GM18867 (cell line): ENCODE data around the gene TICRR.

Experiments used
- ATAC-seq: cut with Tn5 transposase; IDR thresholded peaks from one replicate; pipeline ENCODE4 v1.9.1; 2021; ENCODE audit warnings: mild to moderate bottlenecking, moderate library complexity; ENCODE audit not compliant: unreplicated experiment

Gene TICRR

GRCh38 chr15:89628806-89629715 lies 53.8 kb downstream of the TICRR start:
- ATAC-seq: no peak

GRCh38 chr15:89629829-89630228 lies 54.6 kb downstream of the TICRR start:
- no peak for ATAC-seq

- no peak for ATAC-seq
These were observed 55.0 kb downstream of the TICRR start for GRCh38 chr15:89630260-89630659.

GRCh38 chr15:89630974-89631901 lies 56.0 kb downstream of the TICRR start:
- ATAC-seq: no peak

- no peak for ATAC-seq
These were observed 56.6 kb downstream of the TICRR start for GRCh38 chr15:89631902-89632264.

- no peak for ATAC-seq
These were observed 57.5 kb downstream of the TICRR start for GRCh38 chr15:89632563-89633430.

- no peak for ATAC-seq
These were observed 58.3 kb downstream of the TICRR start for GRCh38 chr15:89633585-89633984.

GRCh38 chr15:89640245-89640644 lies 65.0 kb downstream of the TICRR start:
- ATAC-seq: no peak

- ATAC-seq: no peak
These were observed 65.8 kb downstream of the TICRR start for GRCh38 chr15:89641053-89641452.

- no peak for ATAC-seq
These were observed 66.8 kb downstream of the TICRR start for GRCh38 chr15:89642106-89642505.

GRCh38 chr15:89645680-89646079 lies 70.4 kb downstream of the TICRR start:
- ATAC-seq: no peak

GRCh38 chr15:89646416-89647141 lies 71.3 kb downstream of the TICRR start:
- no peak for ATAC-seq

GRCh38 chr15:89647191-89647851 lies 72.1 kb downstream of the TICRR start:
- no peak for ATAC-seq

GRCh38 chr15:89648106-89649012 lies 73.1 kb downstream of the TICRR start:
- no peak for ATAC-seq

GRCh38 chr15:89649013-89649625 lies 73.8 kb downstream of the TICRR start:
- ATAC-seq: no peak

- no peak for ATAC-seq
These were observed 74.4 kb downstream of the TICRR start for GRCh38 chr15:89649716-89650115.

- no peak for ATAC-seq
These were observed 76.9 kb downstream of the TICRR start for GRCh38 chr15:89652131-89652530.

GRCh38 chr15:89652666-89653065 lies 77.4 kb downstream of the TICRR start:
- ATAC-seq: no peak
